Left colon (tissue), 2 donors: Measurements from ENCODE around the gene SLX4. TPM values are rescaled to one million over a fixed set of nuclear protein-coding genes. Genes with fewer than 3 reads are reported as not detected.
A peak's percentile ranks its signal among the peaks of the same experiment; 100 is the strongest.
"Not testable (repeated sequence)": the region's sequence is repeated elsewhere in the genome, so short reads cannot be mapped to it uniquely, and the experiment has no call there.

Experiments used
- ATAC-seq: fragments of 200-7000 bp; cut with Tn5 transposase; one replicate; pipeline ENCODE4 v1.9.1; 2020; ENCODE audit warnings: mild to moderate bottlenecking, moderate library complexity
- DNase-seq, 2 donors: peaks; one replicate each; pipeline ENCODE4 v3.0.0-alpha.2; 2020
- intact Hi-C, 2 donors: fragments of 100-400 bp; cut with DNase I in 1 of 2; cut with micrococcal nuclease in 1 of 2; formaldehyde crosslinking; loops; one replicate each; pipeline versions ENCODE4 v1.11.2 to v1.14.0; 2022; cut with DNase I, micrococcal nuclease
- total RNA-seq, 2 donors: library from RNA; stranded (reverse); fragmentation: NEBNext Ultra II Directional; extraction: Animal tissue kit (Norgen Biotek cat#: 25700); gene quantifications; one replicate each; pipeline ENCODE4 v1.2.1, GENCODE V29; 2021
- donor health status: DM: no; HTN: no; CAD: no.
- donor health status: DM: yes; HTN: yes; CAD: no.

The SLX4 gene
- total RNA-seq, 2 donors from 2014 or later = 3.7 to 4.9 TPM

GRCh38 chr16:3642397-3643094 lies 31.1 kb upstream of the SLX4 start:
- peak; percentile 54 for ATAC-seq
- DNase-seq = peak; percentile 42 to 53
- intact Hi-C loops = no loop called here

DNA sequence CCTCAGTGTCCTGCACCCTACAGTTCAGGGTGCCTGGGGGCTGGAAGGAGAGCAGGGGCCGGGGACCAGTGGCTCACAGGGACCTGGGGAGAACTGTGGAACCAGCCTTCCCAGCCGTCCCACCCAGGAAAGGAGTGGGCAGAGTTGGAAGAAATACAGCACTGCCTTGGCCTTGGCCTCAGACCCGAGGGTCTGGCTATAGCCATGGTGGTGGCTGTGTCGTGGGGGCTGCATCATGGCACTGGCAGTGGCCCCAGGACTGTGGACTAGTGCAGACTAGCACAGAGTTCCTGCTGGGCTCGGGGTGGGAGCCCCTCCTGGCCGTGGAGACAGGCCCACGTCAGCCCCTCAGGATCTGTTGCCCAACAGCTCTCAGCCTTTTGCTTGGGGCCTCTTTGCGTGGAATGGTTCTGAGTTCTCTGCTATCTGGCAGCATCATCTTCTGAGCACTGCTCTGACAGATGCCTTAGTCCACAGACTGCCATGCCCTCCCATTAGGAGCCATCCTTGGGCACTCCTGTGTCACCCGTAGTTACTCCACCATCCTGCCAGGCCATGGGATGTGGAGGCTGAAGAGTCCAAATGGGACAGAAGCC lies 30.5 kb upstream of the SLX4 start:
- no peak for ATAC-seq
- intact Hi-C loops = no loop called here
- DNase-seq = no peak

DNA sequence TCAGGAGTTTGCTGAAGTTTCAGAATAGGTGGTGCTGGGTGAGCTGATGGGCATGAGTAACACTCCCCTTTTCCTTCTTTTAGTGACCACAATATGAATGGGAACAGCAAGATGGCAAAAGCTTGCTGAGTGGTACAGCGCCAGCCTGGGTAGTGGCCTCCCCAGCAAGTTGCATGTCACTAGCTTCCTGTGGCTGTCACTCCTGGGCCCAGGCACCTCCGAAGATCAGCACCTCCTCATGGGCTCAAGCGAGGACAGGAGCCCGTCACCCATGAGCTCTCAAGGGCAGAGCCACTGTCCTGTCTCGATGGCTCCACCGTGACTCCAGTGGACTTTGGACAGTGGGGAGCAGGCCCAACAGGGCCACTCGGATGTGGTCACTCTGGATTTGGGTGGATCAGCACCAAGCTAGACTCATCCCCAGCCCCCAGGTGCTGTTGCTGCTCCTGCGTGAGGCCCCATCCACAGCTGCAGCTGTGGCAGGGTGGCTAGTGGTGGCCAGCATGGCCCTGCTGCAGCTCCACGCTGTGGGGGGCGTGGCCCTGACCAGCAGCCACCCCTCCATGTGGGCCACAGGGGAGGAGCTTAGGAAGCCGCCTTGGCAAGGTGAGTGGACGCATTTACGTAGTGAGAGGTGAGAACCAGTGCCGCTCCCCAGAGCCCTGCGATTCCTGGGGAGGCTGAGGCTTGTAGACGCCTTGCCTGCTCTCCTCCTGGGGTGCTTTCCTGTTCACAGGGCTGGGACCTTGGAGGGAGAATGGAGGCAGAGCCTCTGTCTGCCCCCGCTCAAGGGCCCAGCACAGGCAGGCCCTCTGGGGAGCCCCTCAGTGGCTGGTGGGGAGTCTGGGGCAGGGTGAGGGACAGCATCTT lies 29.5 kb upstream of the SLX4 start:
- no peak for DNase-seq
- intact Hi-C loops = no loop called here
- no peak for ATAC-seq

- intact Hi-C loops = no loop called here
- ATAC-seq (peak; percentile 42), DNase-seq (no peak)
Observed at GRCh38 chr16:3640207-3640606, 28.8 kb upstream of the SLX4 start.

- intact Hi-C loops = no loop called here
- ATAC-seq = peak; percentile 63
- no peak for DNase-seq
Observed at GRCh38 chr16:3638916-3639644, 27.7 kb upstream of the SLX4 start.

DNA sequence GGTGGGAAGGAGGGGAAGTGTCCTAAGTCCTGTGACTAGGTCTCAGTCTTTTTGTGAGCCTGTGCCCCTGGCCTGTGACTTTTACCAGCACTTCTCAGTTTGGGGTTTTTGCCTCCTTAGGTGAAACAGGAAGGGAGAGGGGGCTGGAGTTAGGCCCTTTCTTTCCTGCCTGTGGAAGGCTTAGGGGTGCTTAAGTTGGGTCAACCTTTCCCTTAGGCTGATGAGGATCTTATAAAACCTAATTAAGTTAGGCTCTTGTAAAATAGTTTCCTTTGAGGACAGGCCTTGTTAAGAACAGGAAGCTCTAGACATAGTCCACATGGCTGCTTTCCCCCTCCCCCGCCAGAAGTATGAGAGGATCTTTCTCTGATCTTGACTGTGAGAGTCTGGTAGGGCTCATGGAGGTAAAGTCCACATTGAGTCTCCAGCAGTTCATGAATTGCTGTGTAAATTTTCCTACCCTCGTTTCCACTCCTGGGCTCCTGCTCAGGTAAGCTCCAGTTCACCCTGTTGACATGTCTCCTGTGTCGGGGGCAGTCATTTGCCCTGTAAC lies 26.0 kb upstream of the SLX4 start:
- intact Hi-C loops = no loop called here
- ATAC-seq = peak; percentile 83
- DNase-seq = peak in 1 of 2 donors; percentile 67

DNA sequence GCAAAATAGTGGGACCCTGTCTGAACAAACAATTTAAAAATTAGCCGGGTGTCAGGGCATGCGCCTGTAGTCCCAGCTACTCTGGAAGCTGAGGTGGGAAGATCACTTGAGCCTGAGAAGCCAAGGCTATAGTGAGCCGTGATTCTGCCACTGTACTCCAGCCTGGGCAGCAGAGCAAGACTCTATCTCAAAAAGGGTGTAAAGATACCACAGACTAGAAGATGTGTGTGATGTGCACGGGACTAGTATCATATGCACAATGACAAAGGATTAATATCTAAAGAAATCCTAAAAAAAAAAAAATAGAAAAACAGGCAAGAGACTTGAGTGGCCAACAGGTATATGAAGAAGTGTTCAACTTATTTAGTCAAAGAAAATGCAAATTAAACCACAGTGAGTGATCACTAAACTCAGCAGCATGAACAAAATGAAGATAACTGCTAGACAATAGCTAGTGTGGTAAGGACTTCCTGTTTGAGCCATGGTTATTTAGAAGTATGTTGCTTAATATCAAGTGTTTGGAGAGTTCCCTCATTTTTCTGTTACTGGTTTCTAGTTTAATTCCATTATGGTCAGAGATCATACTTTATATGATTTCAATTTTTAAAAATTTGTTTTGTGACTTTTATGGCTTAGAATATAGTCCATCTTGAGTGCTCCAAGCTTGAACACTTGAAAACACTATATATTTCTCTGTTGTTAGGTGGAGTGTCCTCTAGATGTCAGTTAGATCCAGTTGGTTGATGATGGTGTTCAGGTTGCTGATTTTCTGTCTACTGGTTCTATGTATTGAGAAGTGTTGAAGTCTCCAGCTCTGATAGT lies 14.7 kb upstream of the SLX4 start:
- ATAC-seq = peak; percentile 49
- intact Hi-C loops = no loop called here
- no peak for DNase-seq

- ATAC-seq (no peak), DNase-seq (no peak)
- intact Hi-C loops = no loop called here
Observed at GRCh38 chr16:3625331-3625730, 13.9 kb upstream of the SLX4 start.

DNA sequence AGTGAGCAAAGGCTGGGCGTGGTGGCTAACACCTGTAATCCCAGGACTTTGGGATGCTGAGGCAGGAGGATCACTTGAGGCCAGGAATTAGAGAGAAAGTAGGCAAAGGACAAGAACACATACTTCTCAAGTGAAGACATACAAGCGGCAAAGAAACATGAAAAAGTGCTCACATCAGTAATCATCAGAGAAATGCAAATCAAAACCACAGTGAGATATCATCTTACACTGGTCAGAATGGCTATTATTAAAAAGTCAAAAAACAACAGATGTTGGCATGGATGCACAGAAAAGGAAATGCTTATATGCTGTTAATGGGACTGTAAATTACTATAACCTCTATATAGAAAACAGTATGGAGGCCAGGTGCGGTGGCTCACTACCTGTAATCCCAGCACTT lies 12.2 kb upstream of the SLX4 start:
- intact Hi-C loops = no loop called here

DNA sequence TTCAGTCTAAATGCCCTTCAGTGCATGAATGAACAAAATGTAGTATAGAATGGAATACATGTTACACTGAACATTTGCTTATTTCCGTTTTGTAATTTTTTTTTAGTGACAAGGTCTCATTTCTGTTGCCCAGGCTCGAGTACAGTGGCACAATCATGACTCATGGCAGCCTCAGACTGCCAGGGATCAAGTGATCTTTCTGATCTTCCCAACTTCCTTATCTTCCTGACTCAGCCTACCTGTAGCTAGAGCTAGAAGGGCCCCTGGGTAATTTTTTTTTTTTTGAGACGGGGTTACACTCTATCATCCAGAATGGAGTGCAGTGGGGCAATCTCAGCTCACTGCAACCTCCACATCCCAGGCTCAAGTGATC lies 7.3 kb upstream of the SLX4 start:
- intact Hi-C loops = no loop called here
- ATAC-seq = no peak
- DNase-seq = no peak

More for the DNA sequence above, 12.2 kb upstream of the SLX4 start:
- no peak for DNase-seq
- ATAC-seq = no peak

DNA sequence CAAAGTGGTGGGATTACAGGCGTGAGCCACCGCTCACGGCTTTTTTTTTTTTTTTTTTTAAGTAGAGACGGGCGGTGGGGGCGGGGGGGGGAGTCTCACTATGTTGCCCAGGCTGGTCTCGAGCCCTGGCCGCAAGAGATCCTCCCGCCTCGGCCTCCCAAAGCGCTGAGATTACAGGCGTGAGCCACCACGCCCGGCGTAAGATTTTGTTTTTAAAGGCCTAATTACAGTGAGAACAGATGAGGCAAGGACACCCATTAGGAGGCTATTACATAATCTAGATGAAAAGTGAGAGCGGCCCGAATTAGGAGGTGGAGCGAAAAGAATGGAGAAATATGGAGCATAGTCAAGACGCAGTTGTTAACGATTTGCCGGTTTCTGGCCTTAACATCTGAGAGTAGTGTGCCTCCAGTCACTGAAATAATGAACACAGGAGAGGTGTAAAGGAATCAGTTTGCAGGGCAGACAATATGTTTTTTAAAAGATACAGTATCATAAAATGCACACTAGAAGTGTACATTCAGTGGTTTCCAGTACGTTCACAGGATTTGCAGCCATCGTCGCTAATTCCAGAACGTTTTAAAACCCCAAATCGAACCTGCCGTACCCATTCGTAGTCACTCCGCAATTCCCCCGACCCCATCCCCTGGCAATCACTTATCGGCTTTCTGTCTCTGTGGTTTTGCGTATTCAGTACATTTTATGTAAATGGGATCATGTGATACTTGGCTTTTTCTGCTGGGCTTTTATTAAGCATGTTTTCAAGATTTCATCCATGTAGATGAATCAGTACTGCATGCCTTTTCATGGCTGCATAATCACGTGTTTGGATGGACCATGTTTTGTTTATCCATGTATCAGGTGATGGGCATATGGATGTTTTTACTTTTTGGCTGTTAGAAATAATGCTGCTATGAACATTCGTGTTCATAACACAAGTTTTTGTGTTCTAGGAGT lies 1.4 kb upstream of the SLX4 start:
- DNase-seq = no peak
- intact Hi-C loops = no loop called here
- no peak for ATAC-seq

GRCh38 chr16:3610698-3611145 lies 684 bp downstream of the SLX4 start:
- intact Hi-C loops = no loop called here
- DNase-seq (no peak), ATAC-seq (peak; percentile 36)

DNA sequence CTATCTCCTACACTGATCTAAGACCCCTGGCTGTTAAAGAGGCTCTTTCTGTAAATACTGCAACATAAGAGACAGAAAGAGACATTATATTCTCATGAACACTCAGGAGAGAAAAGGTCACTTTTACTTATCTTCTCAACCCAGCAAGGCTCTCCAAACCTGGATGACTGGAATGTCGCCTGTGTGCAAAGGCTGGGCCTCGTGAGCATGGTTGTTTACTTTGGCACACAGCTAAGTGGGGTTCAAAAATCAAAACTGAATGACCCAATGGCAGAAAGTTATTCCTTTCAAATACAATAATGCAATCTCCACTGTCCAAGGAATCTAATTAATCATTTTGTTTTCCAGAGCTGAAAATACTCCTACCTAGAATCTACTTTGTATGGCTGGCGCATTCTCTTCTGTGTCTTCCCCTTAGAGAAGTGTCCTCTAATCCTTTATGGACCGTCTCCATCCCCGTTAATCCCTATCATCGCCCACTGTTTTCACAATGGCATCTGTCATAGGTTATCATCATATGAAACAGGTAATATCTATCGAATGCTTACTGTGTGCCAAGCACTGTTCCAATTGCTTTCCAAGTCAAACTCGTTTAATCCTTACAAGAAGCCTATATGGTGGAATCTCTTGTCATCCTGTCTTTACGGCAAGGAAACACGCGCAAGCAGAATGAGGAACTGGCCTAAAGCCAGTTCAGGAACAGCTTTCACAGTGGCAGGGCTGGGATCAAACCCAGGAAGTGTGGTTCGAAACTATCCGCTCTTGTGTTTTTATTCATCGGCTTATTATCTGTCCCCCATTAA lies 1.3 kb downstream of the SLX4 start:
- intact Hi-C loops = no loop called here
- peak; percentile 14 for ATAC-seq
- no peak for DNase-seq

- intact Hi-C loops, DNase-seq, ATAC-seq: not testable (repeated sequence)
Observed at GRCh38 chr16:3608976-3609375, 2.4 kb downstream of the SLX4 start.

DNA sequence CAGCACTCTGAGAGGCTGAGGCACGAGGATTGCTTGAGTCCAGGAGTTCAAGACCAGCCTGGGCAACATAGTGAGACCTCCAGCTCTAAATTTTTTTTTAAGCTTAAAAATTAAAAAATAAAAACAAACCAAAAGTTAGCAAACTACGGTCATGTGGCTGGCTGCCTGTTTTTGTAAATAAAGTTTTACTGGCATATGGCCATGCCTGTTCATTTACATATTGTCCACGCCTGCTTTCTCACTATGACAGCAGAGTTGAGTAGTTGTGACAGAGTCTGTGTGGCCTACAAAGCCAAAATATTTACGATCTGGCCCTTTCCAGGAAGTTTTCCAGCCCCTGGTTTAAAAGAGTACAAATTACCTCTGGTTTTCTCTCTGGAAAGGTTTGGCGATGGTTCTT lies 3.3 kb downstream of the SLX4 start:
- no peak for DNase-seq
- no peak for ATAC-seq
- intact Hi-C loops = no loop called here

DNA sequence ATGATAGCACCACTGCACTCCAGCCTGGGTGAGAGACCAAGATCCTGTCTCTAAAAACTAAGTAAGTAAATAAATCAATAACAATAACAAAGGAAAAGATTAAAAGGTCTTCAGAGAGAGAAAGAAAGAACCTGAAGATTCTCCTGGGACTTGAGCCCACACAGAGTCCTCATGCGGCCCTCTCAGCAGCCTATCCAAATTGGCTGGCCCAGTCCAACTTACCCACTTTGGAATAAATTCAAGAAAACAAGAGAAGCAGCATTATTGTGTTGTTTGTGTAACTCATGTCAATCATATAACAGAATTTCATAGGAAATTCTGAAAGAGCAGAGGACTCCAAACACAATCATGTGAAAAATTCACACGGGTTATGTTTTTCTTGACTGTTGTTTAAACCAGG lies 3.8 kb downstream of the SLX4 start:
- intact Hi-C loops = no loop called here
- DNase-seq = no peak
- no peak for ATAC-seq
